NCI-H2107 treated with DMSO at 0.1 percent for 48 hours (cell line): ENCODE results near the gene SGMS1.

ENCODE experiments used
- DNase-seq: peaks from one replicate; lab custom pipeline; 2025; ENCODE audit not compliant: unreplicated experiment; lab: John Stamatoyannopoulos, UW

SGMS1 gene

DNA sequence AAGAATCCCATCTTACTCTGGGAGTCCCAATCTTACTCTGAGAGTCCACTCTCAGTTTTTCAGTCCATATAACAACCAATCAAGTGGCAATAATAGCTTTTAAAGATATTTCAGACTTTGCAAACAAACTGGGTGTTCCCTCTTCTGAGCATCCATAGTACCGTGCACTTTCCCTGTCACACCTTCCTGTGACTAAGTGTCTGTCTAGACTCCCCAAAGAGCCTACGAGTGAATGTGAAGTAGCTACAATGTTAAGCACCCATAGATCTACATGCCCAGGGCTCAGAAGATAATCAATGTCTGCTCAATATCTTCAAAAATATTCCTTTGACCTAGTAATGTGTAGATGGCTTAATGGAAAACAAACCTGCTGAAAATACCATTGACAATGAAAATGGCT, 276.8 kb downstream of the SGMS1 start:
- DNase-seq: no peak

DNA sequence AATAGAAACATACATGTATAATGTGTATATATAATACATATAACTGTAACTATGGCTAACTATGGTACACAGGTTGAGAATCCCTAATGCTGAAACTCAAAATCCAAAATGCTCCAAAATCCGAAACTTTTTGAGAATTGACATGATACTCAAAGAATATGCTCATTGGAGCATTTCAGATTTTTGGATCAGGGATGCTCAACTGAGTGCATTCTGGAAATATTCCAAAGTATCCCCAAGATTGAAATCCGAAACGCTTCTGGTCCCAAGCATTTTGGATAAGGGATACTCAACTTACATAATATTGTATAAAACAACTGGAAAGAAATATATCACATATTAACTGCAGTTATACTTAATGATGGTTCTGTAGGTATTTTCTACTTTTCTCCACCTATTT, 278.2 kb downstream of the SGMS1 start:
- DNase-seq: no peak

DNA sequence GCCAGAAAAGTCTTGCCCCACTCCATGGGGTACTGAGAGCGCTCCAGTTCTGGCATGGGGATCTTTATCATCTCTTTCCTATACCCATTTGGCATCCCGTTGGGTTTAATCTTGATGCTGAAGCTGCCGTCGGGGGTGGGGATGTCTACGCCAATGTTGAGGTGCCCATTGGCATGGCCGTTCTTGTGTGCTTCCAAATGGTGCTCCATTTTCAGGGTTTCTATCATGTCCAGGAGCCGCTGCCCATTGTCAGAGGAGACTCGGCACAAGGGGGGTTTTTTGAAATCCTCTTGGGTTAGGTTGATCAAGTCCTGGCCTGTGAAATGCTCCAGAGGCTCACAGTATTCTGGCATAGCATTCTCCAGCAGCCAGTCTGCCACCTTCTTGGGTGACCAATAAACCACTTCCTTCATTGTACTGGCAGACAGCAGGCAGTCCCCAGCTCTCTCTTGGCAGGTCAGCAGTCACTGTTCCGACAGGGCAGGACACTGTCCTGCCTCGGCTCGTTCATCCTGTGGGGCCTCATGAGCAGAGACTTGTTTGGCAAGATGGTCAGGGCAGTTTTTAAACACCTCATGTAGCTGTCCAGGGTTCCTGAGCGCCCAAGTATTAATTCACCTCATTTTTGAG, 279.9 kb downstream of the SGMS1 start:
- DNase-seq: no peak

DNA sequence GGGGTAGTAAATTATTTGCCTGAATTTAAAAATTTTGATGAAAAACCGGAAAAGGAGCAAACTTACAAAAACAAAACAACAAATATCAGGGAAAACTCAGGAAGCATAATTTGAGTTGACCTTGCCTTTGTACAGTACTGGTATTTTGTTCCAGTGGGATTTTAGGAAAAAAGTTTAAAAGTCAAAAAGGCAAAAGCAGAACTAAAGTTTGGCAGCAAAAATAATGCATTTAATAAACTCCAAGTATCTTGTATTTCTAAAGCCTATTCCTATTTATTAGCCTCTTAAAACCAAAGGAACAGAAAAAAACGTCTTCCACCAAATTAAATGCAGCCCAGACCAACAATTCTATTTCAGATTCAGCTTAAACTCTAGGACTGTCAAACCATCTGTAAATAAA, 281.8 kb downstream of the SGMS1 start:
- DNase-seq: no peak

DNA sequence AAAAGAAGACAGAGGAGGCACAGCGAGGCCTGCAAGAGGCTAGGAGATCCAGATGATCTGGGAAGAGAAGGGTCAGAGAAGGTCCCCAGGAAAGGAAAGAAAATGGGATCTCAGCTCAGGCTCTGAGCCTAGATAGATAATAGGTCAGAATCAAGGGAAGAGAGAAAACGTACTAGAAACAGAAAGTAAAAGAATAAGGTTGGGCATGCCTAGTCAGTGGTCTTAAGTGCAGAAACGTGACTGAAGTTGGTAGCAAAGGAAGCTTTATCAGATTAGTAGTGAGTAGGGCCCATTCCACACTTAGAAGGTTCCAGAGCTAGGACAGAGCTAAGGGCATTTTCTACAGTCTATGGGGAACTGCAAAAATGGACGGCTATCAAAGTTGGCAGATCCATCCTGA, 287.6 kb downstream of the SGMS1 start:
- no peak for DNase-seq

DNA sequence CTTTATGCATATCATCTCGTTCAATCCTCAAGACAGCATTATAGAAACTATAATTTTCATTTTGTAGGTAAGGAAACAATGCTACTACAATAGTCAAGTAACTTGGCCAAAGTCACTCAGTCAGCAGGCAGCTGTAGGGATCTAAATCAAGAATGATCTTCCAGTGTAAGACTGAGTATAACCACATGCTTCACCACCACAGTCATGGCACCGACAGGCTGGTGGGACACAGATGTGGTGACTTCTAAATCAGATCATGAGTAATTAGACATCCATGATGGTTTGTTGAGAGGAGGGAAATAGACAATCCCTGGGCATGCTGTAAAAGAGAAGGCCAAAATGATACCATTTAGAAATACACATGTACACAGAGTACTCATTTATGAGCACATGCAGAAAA, 288.4 kb downstream of the SGMS1 start:
- DNase-seq: no peak

DNA sequence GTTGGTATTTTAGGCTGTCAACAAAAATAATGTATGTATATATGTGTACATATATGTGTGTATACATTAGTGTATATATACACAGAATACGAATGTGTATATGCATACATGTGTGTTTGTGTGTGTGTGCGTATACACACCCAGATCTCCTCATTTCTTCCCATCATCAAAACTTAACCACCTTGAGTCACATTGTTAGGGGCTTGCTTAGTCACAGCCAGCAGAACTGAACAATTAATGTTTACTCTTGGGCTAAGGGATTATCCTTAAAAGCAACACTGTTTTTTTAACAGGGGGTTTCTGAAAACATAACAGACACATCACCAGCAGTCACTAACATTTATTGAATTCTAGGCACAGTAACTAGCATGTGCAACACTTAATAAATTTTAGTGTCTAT, 289.5 kb downstream of the SGMS1 start:
- DNase-seq: no peak

DNA sequence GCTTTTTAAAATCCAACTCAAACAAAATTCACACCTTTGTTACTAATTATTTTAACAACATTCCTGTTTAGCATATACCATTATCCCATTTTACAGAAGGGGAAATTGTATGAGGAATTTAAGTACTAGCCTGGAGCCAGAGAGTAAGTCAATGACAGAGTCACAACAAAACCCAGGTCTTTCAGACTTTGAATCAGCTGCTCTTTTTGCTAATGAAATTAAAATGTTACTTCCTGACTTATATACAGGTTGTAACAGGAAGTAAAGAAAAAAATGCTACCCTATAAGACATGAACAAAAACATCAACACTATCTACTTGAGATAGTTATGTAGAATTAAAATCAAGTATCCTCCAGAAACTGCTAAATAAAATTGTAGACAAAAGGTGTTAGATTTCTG, 289.9 kb downstream of the SGMS1 start:
- no peak for DNase-seq

DNA sequence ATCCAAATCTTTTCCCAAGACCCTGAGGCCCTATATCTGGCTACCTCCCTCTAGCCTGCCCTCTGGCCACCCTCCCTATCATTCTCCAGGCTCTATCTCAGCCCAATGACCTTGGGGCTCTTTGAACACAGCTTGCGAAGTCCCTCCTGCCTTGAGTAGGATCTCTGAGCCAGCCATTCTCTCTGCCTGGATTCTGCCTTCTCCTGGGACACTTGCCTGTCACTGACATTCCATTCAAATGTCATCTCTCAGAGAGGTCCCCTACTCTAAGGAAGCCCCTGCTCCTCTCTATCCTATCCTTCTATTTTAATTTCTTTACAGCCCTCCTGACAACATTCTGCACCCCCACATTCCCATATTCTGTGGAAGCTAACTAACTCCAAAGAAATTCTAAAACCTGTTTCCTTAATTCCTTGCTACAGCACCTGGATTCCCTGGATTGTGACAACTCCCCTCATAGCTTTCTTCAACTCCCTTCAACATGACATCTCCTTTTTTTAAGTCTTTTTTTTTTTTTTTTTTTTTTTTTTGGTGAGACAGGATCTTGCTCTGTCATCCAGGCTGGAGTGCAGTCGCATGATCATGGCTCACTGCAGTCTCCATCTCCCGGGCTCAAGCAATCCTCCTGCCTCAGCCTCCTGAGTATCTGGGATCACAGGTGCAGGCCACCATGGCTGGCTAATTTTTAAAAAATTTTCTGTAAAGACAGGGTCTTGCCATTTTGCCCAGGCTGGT, 291.5 kb downstream of the SGMS1 start:
- no peak for DNase-seq

DNA sequence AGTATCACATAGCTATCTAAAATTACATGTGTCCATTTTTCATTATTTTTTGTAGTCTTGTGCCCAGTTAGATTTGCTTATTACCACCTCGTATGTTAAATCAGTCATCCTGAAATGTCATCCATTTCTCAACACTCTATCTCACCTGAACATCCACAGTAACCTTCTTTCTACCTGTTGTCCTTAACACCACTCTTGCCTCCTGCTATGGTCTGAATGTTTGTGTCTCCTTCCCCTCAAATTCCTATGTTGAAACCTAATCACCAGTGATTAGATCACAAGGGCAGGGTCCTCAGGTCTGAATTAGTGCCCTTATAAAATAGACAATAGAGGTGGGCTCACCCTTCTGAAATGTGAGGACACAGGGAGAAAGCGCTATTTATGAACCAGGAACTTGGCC, 292.3 kb downstream of the SGMS1 start:
- DNase-seq: no peak

DNA sequence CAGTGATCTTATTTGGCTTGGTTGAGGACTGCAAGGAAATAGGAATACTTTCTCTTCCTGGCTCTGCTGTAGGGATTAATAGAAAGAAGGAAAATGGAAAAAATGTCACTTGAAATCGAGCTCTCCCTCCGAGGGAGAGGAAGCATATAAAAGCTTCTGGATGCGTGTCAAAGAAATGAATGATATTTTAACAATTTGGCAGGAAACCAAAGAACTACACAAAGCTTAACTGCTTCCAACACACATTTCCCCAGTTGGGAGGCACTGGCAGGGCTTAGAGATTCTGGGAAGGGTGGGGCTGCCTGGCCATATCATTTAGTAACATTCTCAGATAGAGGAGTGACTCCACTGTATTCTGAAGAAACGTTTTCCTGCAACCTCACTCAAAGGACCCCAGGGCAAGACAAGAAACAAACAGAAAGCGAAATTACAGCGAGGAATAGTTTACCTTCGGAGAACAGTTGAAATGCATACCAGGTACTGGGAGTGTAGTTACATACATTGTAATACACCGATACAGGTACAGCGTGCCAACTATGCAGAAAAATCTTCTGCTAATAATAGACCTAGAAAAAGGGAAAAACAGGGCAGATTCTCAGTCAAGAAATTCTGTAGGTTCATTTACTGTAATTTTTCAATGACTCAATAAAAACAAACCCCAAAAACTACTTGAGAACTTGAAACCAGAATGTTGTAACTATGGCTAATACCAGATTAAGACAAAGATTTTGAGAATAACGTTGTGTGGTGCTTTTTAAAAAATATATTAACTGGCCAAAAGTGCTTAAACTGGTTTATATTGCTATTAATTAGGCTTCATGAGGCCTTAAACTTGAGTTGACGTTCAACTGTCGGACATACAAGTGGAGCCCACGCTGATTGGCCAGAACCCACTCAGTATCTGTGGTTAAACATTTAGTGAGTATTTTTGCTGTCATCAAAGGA, 296.7 kb downstream of the SGMS1 start:
- no peak for DNase-seq

DNA sequence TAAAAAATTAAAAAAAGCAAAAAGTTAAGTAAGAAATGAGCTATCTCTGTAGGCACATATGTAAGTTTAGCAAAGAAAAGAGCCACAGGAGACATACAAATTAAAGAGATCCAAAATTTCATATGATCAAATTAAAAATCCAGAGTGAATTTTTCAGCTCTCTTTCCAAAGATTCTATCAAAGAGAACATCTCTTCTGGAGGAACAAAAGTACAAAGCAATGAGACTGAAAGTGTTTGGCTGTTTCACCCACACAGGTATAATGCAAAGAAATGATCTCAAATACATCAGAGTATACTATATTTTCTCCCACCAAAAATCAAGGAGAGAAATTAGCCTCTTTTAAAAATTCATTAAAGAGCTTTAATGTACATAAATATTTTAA, 297.6 kb downstream of the SGMS1 start:
- no peak for DNase-seq

DNA sequence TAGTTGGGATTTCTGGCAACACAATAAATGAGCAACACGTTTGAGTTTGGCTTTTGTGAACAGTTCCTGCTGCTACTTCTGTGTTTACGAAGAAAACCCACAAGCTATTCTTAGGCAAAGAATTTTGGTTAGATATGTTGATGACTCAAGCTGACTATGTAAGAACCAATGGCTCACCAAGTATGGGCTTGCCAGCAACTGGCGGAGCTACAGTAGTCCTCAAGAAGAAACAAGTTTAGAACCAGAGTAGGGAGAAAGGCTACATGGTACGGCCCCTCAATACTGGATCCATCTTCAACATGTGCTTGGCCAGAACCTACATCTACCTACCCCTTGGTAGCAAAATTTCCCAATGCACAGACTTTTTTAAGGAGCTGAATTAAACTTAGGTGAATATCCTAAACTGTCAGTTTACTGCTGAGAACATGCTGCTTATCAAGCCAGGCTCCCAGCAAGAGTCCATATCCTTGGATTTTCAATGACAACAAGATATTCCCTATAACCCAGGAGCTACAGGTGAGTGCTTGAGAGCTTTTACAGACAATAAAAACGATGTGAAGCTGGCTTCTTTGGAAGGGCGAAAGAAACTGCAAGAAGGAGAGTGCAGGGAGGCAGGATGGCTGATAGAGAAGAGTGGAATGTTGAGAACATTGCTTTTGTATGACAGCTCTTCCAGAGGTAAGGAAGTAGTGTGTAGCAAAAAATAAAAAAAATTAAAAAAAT, 298.1 kb downstream of the SGMS1 start:
- DNase-seq: no peak

DNA sequence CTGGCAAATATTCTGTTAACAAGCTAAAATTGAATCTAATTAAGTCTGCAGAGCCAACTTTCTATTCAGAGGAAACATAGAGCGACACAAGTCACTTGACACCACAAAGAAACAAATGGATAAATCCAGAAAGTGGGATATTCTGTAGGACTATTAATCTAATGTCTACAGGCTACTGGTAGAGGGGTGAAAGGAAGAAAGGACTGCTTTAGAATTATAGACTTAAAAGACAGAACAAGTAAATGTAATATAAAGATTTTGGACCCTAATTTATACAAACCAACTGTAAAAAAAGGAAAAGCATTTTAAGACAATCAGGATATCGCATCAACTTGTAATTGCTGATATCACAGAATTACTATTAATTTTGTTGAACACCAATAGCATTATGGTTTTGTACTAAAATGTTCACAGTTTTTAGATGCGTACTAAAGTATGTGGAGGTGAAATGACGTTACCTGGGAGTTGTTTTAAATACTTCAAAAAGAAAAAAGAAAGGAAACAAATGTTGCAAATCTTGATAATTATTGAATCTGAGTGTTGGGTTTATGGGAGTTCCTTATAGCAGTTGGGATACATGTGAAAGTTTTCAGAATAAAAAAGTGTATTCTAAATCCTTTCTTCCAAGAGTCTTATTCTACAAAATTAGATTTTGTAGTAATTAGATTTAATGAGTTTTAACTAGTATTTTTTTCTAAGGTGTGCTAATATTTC, 298.9 kb downstream of the SGMS1 start:
- no peak for DNase-seq

DNA sequence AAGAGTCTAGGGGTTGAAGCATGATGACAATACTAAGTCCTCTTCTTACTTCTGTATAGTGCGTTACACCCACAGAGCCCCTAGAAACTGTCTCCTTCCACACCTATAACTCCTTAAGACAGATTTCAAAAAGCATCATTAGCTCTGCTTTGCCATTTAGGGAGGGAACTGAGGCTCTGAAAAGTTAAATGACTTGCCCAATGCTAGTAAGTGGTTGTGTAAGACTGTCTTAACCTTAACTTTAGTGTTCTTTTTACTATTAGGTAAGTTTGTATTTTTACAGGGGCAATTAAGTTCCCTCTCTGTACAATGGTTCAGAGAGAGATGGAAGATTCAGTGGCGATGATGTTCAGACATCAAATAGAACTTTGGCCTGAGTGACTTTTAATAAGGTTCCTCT, 299.7 kb downstream of the SGMS1 start:
- DNase-seq: no peak

DNA sequence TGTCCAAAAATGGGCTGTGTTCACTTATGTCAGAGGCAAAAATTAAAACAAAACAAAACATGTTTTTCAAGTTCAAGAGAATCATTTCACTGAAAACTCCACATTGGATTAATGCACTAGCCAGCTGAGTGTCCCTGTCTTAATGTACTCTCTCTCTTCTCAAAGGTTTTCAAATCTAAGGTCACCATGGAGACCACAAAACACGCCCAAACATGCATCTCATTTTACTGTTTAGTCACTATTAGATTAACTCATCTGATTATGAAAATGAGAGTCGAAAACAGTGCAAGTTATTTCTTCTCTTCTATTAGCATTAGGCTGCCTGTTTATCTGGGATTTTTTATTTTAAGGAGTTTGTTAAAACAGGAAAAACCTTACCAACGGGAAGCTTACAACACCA, 301.7 kb downstream of the SGMS1 start:
- no peak for DNase-seq

DNA sequence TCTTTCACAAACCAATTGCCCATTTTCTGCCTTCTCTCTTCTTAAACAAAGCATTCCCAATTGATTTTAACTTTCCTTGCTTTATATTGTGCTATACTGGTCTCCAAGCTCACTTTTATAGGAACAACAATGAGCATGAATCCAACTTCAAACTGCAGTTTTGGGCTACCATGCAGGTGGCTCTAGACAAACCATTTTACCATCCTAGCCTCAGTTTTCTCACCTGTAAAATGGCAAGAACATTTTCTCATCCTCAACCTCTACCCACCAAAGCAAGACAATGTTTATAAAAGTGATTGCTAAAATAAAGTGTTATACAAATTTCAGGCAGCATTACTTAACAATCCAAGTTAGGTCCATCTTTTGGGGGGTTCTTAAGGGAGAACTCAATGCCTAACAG, 305.6 kb downstream of the SGMS1 start:
- no peak for DNase-seq

DNA sequence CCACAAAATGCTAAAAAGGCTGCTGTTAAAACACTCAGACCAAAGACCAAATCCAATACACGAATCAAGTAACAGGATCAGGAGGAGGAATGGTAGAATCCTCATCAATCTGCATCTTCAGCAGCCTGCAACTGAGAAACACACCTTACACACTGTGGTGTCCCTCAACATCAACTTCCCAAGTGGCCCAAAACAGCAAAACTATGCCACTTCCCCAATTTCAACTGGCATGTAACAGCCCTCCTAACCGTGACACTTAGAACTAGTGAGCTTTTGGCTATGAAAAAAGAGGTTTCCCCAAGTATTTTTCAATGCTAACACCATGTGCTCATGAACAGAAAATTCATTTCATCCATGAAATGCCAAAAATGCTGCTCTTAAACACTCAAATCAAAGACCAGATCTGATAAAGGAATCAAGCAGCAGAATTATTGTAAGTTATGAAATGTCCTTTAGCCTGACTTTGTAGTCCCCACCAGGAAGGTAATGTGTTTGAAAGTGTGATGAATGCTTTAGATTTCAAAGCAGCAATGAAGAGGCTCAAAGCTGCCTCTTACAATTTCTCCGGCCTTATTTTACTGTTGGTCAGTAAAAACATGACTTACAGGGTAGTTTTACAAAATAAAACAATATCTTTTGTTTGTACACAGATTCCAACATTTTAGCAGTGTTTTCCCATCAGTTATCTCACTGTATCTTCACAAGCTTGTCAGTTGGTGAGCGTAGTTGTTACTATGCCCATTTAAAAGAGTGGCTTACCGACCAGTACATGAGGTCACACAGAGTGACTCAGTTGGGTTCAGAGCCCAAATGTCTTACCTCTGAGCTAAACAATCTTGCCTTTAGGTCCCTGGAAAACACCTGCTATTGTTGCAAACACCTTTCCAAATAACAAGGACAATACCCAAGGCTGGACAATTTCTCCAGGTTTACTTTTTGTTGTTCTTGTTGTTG, 306.8 kb downstream of the SGMS1 start:
- no peak for DNase-seq

DNA sequence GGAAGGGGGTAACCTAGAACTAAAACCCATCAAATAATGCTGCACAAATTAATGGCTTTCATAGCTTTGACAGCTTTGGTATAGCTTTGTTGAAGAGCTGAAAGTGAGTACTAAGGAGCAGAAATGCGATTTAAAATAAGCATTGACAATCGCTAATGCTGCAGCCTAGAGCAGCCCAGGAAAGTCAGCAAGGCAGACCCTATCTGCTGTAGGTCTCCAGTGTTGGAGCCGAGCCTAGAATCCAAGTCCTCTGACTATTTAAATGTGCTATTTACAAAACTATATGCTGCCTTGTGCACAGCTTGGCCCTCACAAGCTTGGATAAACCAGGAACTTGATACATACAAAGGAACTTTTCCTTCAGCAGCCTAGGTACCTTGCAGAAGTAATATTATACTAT, 307.6 kb downstream of the SGMS1 start:
- DNase-seq: no peak

DNA sequence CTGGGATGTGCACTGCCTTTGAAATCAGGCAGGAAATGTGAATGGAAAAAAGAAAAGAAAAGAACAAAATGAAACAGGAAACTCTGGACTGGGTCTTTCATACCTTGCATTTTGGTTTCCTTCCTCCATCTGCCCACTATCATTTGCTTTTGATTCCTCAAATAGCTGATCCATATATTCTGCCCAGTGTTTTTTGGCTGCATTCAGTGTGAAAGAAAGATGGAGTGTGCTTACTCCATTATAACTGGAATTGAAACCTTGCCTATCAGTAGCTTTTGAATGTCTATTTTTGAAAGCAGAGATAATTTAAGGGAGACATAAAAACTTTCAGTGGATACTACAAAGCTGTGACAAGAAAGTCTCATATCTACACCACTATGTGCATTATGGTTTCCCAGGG, 308.3 kb downstream of the SGMS1 start:
- DNase-seq: no peak
